Activated naive CD8-positive, alpha-beta T cell treated with anti-CD3 and anti-CD28 coated beads, Interleukin-2, amount 10 ng/mL, durations not matched to agents 7 days and 5 days (primary cell): ENCODE results near the gene FKBP2. TPM values are rescaled to one million over a fixed set of nuclear protein-coding genes. Genes with fewer than 3 reads are reported as not detected.

Experiments
- ATAC-seq: fragments of 150-1000 bp; cut with Tn5 transposase; one replicate; pipeline ENCODE4 v1.10.0; 2021; ENCODE audit warnings: low read depth, moderate library complexity
- POLR2A ChIA-PET: fragments of 350-600 bp; sonication (Branson Sonifier 250); formaldehyde crosslinking; loops from one replicate; lab custom pipeline; 2021; ENCODE audit warnings: antibody characterized with exemption; lab: Charles Lee
- DNase-seq: peaks from one replicate; pipeline ENCODE4 v3.0.0; 2021
- H3K27ac Mint-ChIP-seq: one replicate; pipeline ENCODE4 v1.8.0; 2022; ENCODE audit warnings: mild to moderate bottlenecking, mixed read lengths
- H3K27me3 Mint-ChIP-seq: one replicate; pipeline ENCODE4 v1.8.0; 2022; ENCODE audit warnings: mild to moderate bottlenecking, moderate library complexity, mixed read lengths
- H3K36me3 Mint-ChIP-seq: one replicate; pipeline ENCODE4 v1.8.0; 2021; ENCODE audit warnings: mild to moderate bottlenecking, mixed read lengths
- H3K4me1 Mint-ChIP-seq: one replicate; pipeline ENCODE4 v1.8.0; 2021; ENCODE audit warnings: mixed read lengths
- H3K4me3 Mint-ChIP-seq: one replicate; pipeline ENCODE4 v1.8.0; 2022; ENCODE audit warnings: mild to moderate bottlenecking, moderate library complexity, mixed read lengths
- H3K9me3 Mint-ChIP-seq: one replicate; pipeline ENCODE4 v1.8.0; 2021; ENCODE audit warnings: mixed read lengths
- total RNA-seq, 2 experiments: library from RNA; stranded (reverse); gene quantifications; one replicate each; pipeline ENCODE4 v1.2.3, GENCODE V29; 2021

The FKBP2 gene
- total RNA-seq, 2 experiments from 2014 or later, result 27.7 to 28.1 TPM

- H3K27me3 Mint-ChIP-seq, result no peaks in the 10 kb centered on the region
- peak overlapping the region; percentile 94 for H3K27ac Mint-ChIP-seq
- H3K4me1 Mint-ChIP-seq, result peaks cover 32% of the 10 kb centered on the region
- no peak for DNase-seq
- ATAC-seq, result no peak
- no peaks in the 10 kb centered on the region for H3K9me3 Mint-ChIP-seq
- POLR2A ChIA-PET, result interaction anchor here (1.0 to 17.3 kb wide), 12 partner anchors 17 to 1367 kb away, joined by 3 to 419 read pairs (median 18); partner anchors contain the start of genes BAD, CCDC88B, DNAJC4 and ESRRA
- peaks cover 35% of the 10 kb centered on the region for H3K36me3 Mint-ChIP-seq
- H3K4me3 Mint-ChIP-seq, result peak overlapping the region; percentile 92
These were observed 32.7 kb upstream of the FKBP2 start for GRCh38 chr11:64208086-64208795.

- peaks cover 34% of the 10 kb centered on the region for H3K36me3 Mint-ChIP-seq
- peaks cover 27% of the 10 kb centered on the region for H3K4me1 Mint-ChIP-seq
- POLR2A ChIA-PET, result interaction anchor here (3.6 to 17.3 kb wide), 5 partner anchors 18 to 108 kb away, joined by 23 to 419 read pairs (median 106); partner anchors contain the start of genes DNAJC4, FKBP2, NUDT22 and PPP1R14B
These were observed 31.9 kb upstream of the FKBP2 start for GRCh38 chr11:64208796-64209562.

GRCh38 chr11:64209563-64209843 lies 31.4 kb upstream of the FKBP2 start:
- POLR2A ChIA-PET, result interaction anchor here (6.6 to 17.3 kb wide), 3 partner anchors 18 to 35 kb away, joined by 106 to 419 read pairs (median 246); partner anchors contain the start of genes DNAJC4, FKBP2, NUDT22 and PPP1R14B
- peaks cover 30% of the 10 kb centered on the region for H3K36me3 Mint-ChIP-seq
- no peak for DNase-seq
- no peaks in the 10 kb centered on the region for H3K9me3 Mint-ChIP-seq
- no peak overlapping the region for H3K4me3 Mint-ChIP-seq
- no peaks in the 10 kb centered on the region for H3K27me3 Mint-ChIP-seq
- peaks cover 21% of the 10 kb centered on the region for H3K4me1 Mint-ChIP-seq
- ATAC-seq, result no peak
- peak overlapping the region; percentile 94 for H3K27ac Mint-ChIP-seq

More at GRCh38 chr11:64208796-64209562, 31.9 kb upstream of the FKBP2 start:
- ATAC-seq (no peak), DNase-seq (no peak)
- Mint-ChIP-seq H3K27me3 (no peaks in the 10 kb centered on the region), H3K27ac (peak overlapping the region; percentile 94), H3K4me3 (peak overlapping the region; percentile 92), H3K9me3 (no peaks in the 10 kb centered on the region)

- Mint-ChIP-seq H3K4me1 (peaks cover 21% of the 10 kb centered on the region), H3K27me3 (no peaks in the 10 kb centered on the region), H3K4me3 (no peak overlapping the region), H3K9me3 (no peaks in the 10 kb centered on the region), H3K27ac (no peak overlapping the region), H3K36me3 (peaks cover 34% of the 10 kb centered on the region)
- no peak for ATAC-seq
- POLR2A ChIA-PET, result interaction anchor here (6.6 to 17.3 kb wide), 3 partner anchors 17 to 34 kb away, joined by 106 to 419 read pairs (median 246); partner anchors contain the start of genes DNAJC4, FKBP2, NUDT22 and PPP1R14B
- no peak for DNase-seq
These were observed 30.4 kb upstream of the FKBP2 start for GRCh38 chr11:64210301-64211020.

- Mint-ChIP-seq H3K4me3 (no peak overlapping the region), H3K4me1 (peaks cover 15% of the 10 kb centered on the region), H3K27me3 (no peaks in the 10 kb centered on the region), H3K36me3 (peaks cover 32% of the 10 kb centered on the region), H3K27ac (no peak overlapping the region), H3K9me3 (no peaks in the 10 kb centered on the region)
- POLR2A ChIA-PET, result interaction anchor here (11.8 to 17.3 kb wide), 2 partner anchors 16 to 20 kb away, joined by 246 to 419 read pairs; partner anchors contain the start of genes DNAJC4, NUDT22, STIP1 and TRPT1
- ATAC-seq, result no peak
- no peak for DNase-seq
These were observed 29.6 kb upstream of the FKBP2 start for GRCh38 chr11:64211181-64211872.

- Mint-ChIP-seq H3K4me1 (peaks cover 9% of the 10 kb centered on the region), H3K27ac (no peak overlapping the region), H3K36me3 (peaks cover 29% of the 10 kb centered on the region), H3K27me3 (no peaks in the 10 kb centered on the region), H3K4me3 (no peak overlapping the region), H3K9me3 (no peaks in the 10 kb centered on the region)
- ATAC-seq (no peak), DNase-seq (no peak)
- POLR2A ChIA-PET, result interaction anchor here (0.7 to 26.2 kb wide), 4 partner anchors 7 to 54 kb away, joined by 3 to 419 read pairs (median 212); partner anchors contain the start of genes DNAJC4, FERMT3, NUDT22 and TRPT1
These were observed 24.0 kb upstream of the FKBP2 start for GRCh38 chr11:64216879-64217278.

- H3K36me3 Mint-ChIP-seq, result peaks cover 21% of the 10 kb centered on the region
- peaks cover 4% of the 10 kb centered on the region for H3K4me1 Mint-ChIP-seq
- H3K27ac Mint-ChIP-seq, result peak overlapping the region; percentile 9
- ATAC-seq (no peak), DNase-seq (no peak)
- H3K27me3 Mint-ChIP-seq, result no peaks in the 10 kb centered on the region
- POLR2A ChIA-PET, result interaction anchor here (0.9 to 26.2 kb wide), 4 partner anchors 8 to 26 kb away, joined by 3 to 419 read pairs (median 212); partner anchors contain the start of genes DNAJC4, FERMT3, NUDT22 and TRPT1
- H3K4me3 Mint-ChIP-seq, result no peak overlapping the region
- no peaks in the 10 kb centered on the region for H3K9me3 Mint-ChIP-seq
These were observed 22.1 kb upstream of the FKBP2 start for GRCh38 chr11:64218628-64219353.

- H3K4me3 Mint-ChIP-seq, result no peak overlapping the region
- H3K4me1 Mint-ChIP-seq, result peaks cover 5% of the 10 kb centered on the region
These were observed 21.6 kb upstream of the FKBP2 start for GRCh38 chr11:64219354-64219684.

GRCh38 chr11:64219755-64220154 lies 21.1 kb upstream of the FKBP2 start:
- Mint-ChIP-seq H3K27me3 (no peaks in the 10 kb centered on the region), H3K9me3 (no peaks in the 10 kb centered on the region), H3K4me1 (peaks cover 5% of the 10 kb centered on the region), H3K36me3 (peaks cover 16% of the 10 kb centered on the region), H3K27ac (no peak overlapping the region), H3K4me3 (no peak overlapping the region)
- ATAC-seq, result no peak
- no peak for DNase-seq
- POLR2A ChIA-PET, result interaction anchor here (1.3 to 26.2 kb wide), 3 partner anchors 10 to 34 kb away, joined by 3 to 419 read pairs (median 4); partner anchors contain the start of genes FERMT3 and STIP1

More at GRCh38 chr11:64219354-64219684, 21.6 kb upstream of the FKBP2 start:
- Mint-ChIP-seq H3K27me3 (no peaks in the 10 kb centered on the region), H3K9me3 (no peaks in the 10 kb centered on the region), H3K27ac (no peak overlapping the region), H3K36me3 (peaks cover 19% of the 10 kb centered on the region)
- POLR2A ChIA-PET, result interaction anchor here (1.3 to 26.2 kb wide), 3 partner anchors 10 to 34 kb away, joined by 3 to 419 read pairs (median 4); partner anchors contain the start of genes FERMT3 and STIP1
- ATAC-seq, result no peak
- no peak for DNase-seq

- Mint-ChIP-seq H3K27ac (no peak overlapping the region), H3K4me1 (peaks cover 5% of the 10 kb centered on the region), H3K4me3 (no peak overlapping the region), H3K9me3 (no peaks in the 10 kb centered on the region), H3K27me3 (no peaks in the 10 kb centered on the region), H3K36me3 (peaks cover 11% of the 10 kb centered on the region)
- DNase-seq, result no peak
- POLR2A ChIA-PET, result interaction anchor here (1.3 to 26.2 kb wide), 4 partner anchors 10 to 35 kb away, joined by 3 to 419 read pairs (median 4); partner anchors contain the start of genes DNAJC4, FERMT3 and STIP1
- no peak for ATAC-seq
These were observed 20.6 kb upstream of the FKBP2 start for GRCh38 chr11:64220271-64220670.

- Mint-ChIP-seq H3K36me3 (peaks cover 11% of the 10 kb centered on the region), H3K9me3 (no peaks in the 10 kb centered on the region), H3K4me1 (peaks cover 7% of the 10 kb centered on the region), H3K27me3 (no peaks in the 10 kb centered on the region), H3K4me3 (no peak overlapping the region), H3K27ac (no peak overlapping the region)
- DNase-seq (no peak), ATAC-seq (no peak)
- POLR2A ChIA-PET, result interaction anchor here (1.3 to 26.2 kb wide), 3 partner anchors 9 to 35 kb away, joined by 3 to 419 read pairs (median 4); partner anchors contain the start of genes DNAJC4, FERMT3 and STIP1
These were observed 20.1 kb upstream of the FKBP2 start for GRCh38 chr11:64220798-64221197.
